ENCODE measurements around the gene TBC1D22A.

TBC1D22A gene

GRCh38 chr22:46753761-46754109 is 8.7 kb upstream of the TBC1D22A start:
- peaks cover 11% of the 10 kb centered on the region for H3K4me1 ChIP-seq (ENCODE audit: insufficient read depth, poor library complexity, severe bottlenecking)

DNA sequence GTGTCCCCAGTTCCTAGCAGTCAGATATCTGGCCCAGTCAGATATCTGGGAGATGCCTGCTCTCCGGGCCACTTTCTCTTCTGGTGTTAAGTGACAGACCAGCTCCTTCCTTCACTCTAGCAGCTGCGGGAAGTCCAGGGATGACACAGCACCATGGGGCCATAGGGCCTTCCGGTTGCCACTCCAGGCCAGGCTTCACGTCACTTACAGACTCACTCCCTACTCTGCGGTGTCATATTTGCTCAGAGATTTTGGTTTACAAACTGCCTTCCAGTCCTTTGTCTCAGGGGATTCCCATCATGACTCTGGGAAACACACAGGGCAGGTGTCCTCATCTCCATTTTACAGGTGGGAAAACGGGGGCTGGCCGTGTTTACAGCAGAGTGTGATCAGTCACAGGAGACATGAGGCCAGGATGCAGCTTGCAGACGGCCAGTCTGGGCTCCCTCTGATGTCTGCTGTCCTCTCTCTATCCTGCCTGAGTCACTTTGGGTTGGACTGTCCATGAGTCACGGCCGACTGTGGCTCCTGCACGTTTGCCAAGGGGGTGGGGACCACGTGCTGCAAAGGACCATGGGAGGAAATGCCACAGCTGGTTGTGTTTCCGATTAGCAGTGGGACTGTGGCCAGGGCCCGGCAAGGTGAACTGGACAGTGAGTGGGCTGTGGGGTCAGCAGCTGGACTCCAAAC is 8.2 kb upstream of the TBC1D22A start:
- no peak for TF ChIP-seq CTCF (IDR thresholded peaks at IDR 0.05; ENCODE audit: poor library complexity, severe bottlenecking)
- H3K4me1 ChIP-seq (ENCODE audit: insufficient read depth, poor library complexity, severe bottlenecking): peaks cover 11% of the 10 kb centered on the region
- DNase-seq (ENCODE audit: low spot score) (peak; percentile 93), ATAC-seq (ENCODE audit: low read depth) (peak; percentile 97)
- H3K27ac ChIP-seq (ENCODE audit: poor library complexity, severe bottlenecking): peak overlapping the region; percentile 96
- no peak overlapping the region for H3K4me3 ChIP-seq (ENCODE audit: severe bottlenecking)
- peaks cover 11% of the 10 kb centered on the region for H3K9me3 ChIP-seq (ENCODE audit: severe bottlenecking)
- no peaks in the 10 kb centered on the region for H3K36me3 ChIP-seq (ENCODE audit: low read depth)
- H3K27me3 ChIP-seq (ENCODE audit: insufficient read depth, poor library complexity, severe bottlenecking): no peaks in the 10 kb centered on the region

More at GRCh38 chr22:46753761-46754109, 8.7 kb upstream of the TBC1D22A start:
- DNase-seq (ENCODE audit: low spot score) (no peak), ATAC-seq (ENCODE audit: low read depth) (no peak)
- Histone ChIP-seq H3K4me3 (ENCODE audit: severe bottlenecking) (no peak overlapping the region), H3K27me3 (ENCODE audit: insufficient read depth, poor library complexity, severe bottlenecking) (no peaks in the 10 kb centered on the region), H3K36me3 (ENCODE audit: low read depth) (no peaks in the 10 kb centered on the region), H3K9me3 (ENCODE audit: severe bottlenecking) (peaks cover 11% of the 10 kb centered on the region), H3K27ac (ENCODE audit: poor library complexity, severe bottlenecking) (peak overlapping the region; percentile 96)
- TF ChIP-seq CTCF (IDR thresholded peaks at IDR 0.05; ENCODE audit: poor library complexity, severe bottlenecking): no peak

DNA sequence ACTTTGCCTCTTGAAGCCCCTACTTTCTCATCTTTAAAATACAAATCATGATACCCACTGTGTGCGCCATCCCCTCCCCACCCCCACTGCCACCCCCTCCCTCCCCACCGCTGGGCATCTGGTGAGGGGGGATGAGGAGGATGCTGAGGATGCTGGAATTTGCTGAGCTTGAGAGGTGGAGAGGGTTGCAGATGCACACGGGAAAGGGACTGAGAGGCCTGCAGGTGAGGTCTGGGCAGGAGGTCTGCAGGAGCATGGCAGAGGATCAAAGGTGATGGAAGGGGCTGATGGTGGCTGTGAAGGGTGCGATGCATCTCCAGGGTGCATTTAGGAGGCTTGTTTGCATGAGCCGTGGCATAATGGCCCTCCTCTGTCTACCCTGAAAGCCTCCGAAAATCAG is 7.6 kb upstream of the TBC1D22A start:
- H3K27me3 ChIP-seq (ENCODE audit: insufficient read depth, poor library complexity, severe bottlenecking): no peaks in the 10 kb centered on the region
- H3K4me3 ChIP-seq (ENCODE audit: severe bottlenecking): no peak overlapping the region
- no peak for DNase-seq (ENCODE audit: low spot score)
- peaks cover 11% of the 10 kb centered on the region for H3K9me3 ChIP-seq (ENCODE audit: severe bottlenecking)
- TF ChIP-seq CTCF (IDR thresholded peaks at IDR 0.05; ENCODE audit: poor library complexity, severe bottlenecking): no peak
- H3K27ac ChIP-seq (ENCODE audit: poor library complexity, severe bottlenecking): peak overlapping the region; percentile 96
- ATAC-seq (ENCODE audit: low read depth): no peak
- no peaks in the 10 kb centered on the region for H3K36me3 ChIP-seq (ENCODE audit: low read depth)
- peaks cover 11% of the 10 kb centered on the region for H3K4me1 ChIP-seq (ENCODE audit: insufficient read depth, poor library complexity, severe bottlenecking)

DNA sequence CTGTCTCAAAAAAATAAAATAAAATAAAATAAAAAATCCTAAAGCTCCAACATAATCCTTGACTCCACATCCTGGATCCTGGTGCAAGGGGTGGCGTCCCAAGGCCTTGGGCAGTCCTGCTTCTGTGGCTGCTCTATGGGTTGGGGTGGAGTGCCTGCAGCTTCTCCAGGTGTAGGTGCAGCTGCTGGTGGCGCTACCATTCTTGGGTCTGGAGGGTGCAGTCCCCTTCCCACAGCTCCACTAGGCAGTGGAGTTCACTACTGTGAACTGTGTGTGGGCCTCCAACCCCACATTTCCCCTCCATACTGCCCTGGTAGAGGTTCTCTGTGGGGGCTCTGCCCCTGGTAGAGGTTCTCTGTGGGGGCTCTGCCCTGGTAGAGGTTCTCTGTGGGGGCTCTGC is 6.9 kb upstream of the TBC1D22A start:
- no peak for TF ChIP-seq CTCF (IDR thresholded peaks at IDR 0.05; ENCODE audit: poor library complexity, severe bottlenecking)
- peaks cover 11% of the 10 kb centered on the region for H3K4me1 ChIP-seq (ENCODE audit: insufficient read depth, poor library complexity, severe bottlenecking)
- no peaks in the 10 kb centered on the region for H3K27me3 ChIP-seq (ENCODE audit: insufficient read depth, poor library complexity, severe bottlenecking)
- no peak for ATAC-seq (ENCODE audit: low read depth)
- DNase-seq (ENCODE audit: low spot score): no peak
- H3K36me3 ChIP-seq (ENCODE audit: low read depth): no peaks in the 10 kb centered on the region
- H3K9me3 ChIP-seq (ENCODE audit: severe bottlenecking): peaks cover 11% of the 10 kb centered on the region
- no peak overlapping the region for H3K4me3 ChIP-seq (ENCODE audit: severe bottlenecking)
- H3K27ac ChIP-seq (ENCODE audit: poor library complexity, severe bottlenecking): no peak overlapping the region

DNA sequence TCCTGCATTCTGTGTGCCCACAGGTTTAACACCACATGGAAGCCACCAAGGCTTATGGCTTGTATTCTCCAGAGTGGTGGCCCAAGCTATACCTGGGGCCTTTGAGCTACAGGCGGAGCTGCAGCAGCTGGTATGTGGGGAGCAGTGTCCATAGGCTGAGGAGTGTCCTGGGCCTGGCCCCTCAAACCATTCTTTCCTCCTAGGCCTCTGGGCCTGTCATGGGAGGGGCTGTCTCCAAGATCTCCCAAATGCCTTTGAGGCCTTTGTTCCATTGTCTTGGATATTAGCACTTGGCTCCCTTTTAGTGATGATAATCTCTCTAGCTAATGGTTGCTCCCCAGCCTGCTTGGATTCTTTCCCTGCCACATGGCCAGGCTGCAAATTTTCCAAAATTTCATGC is 6.4 kb upstream of the TBC1D22A start:
- no peak for TF ChIP-seq CTCF (IDR thresholded peaks at IDR 0.05; ENCODE audit: poor library complexity, severe bottlenecking)
- Histone ChIP-seq H3K4me3 (ENCODE audit: severe bottlenecking) (no peak overlapping the region), H3K27ac (ENCODE audit: poor library complexity, severe bottlenecking) (no peak overlapping the region), H3K27me3 (ENCODE audit: insufficient read depth, poor library complexity, severe bottlenecking) (no peaks in the 10 kb centered on the region), H3K36me3 (ENCODE audit: low read depth) (no peaks in the 10 kb centered on the region), H3K4me1 (ENCODE audit: insufficient read depth, poor library complexity, severe bottlenecking) (peaks cover 11% of the 10 kb centered on the region), H3K9me3 (ENCODE audit: severe bottlenecking) (peaks cover 11% of the 10 kb centered on the region)
- DNase-seq (ENCODE audit: low spot score): no peak
- ATAC-seq (ENCODE audit: low read depth): no peak

Data from RWPE2 (cell line).